ENCODE data around the gene PARD3. TPM values are rescaled to one million over a fixed set of nuclear protein-coding genes. Genes with fewer than 3 reads are reported as not detected.
A peak's percentile ranks its signal among the peaks of the same experiment; 100 is the strongest.

Gene PARD3
- total RNA-seq, 1 experiment from 2014 or later, result 55.3 TPM

GRCh38 chr10:34506786-34507185 lies 308.3 kb downstream of the PARD3 start:
- no peak for DNase-seq (ENCODE audit: low read depth)

- DNase-seq (ENCODE audit: low read depth), result peak; percentile 76
Measured at GRCh38 chr10:34505338-34505737, 309.8 kb downstream of the PARD3 start.

GRCh38 chr10:34504534-34504933 lies 310.6 kb downstream of the PARD3 start:
- DNase-seq (ENCODE audit: low read depth), result peak; percentile 87

- no peak for DNase-seq (ENCODE audit: low read depth)
Measured at GRCh38 chr10:34503704-34504103, 311.4 kb downstream of the PARD3 start.

GRCh38 chr10:34499612-34500279 lies 315.4 kb downstream of the PARD3 start:
- DNase-seq (ENCODE audit: low read depth), result no peak

DNA sequence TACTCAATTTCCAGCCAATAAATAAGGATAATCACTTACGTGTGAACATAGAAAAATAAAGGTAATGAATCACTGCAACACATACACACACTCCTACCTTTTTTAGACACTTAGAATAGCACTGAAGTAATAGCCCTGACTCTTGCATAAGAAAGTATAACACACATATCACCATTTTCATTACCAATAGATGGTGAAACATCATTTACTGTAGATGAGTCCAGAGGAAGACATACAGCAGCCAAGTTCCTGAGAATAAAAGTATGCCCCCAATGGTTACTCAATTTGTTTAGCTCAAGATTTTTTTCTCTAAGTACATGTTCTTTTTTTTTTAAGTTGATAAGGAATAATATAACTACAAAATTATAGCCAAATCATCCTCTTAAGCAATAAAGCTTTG lies 316.3 kb downstream of the PARD3 start:
- no peak for DNase-seq (ENCODE audit: low read depth)

DNA sequence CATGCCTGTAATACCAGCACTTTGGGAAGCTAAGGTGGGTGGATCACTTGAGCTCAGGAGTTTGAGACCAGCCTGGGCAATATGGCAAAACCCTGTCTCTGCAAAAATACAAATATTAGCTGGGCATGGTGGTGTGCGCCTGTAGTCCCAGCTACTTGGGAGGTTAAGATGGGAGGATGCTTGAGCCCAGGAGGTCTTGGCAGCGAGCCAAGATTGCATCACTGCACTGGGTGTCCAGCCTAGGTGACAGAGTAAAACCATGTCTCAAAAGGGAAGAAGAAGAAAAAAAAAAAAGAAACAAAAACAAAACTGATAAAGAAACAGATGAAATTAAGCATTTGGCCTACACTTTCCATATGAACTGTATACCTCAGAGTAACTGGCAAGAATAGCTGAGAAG lies 319.2 kb downstream of the PARD3 start:
- peak; percentile 14 for DNase-seq (ENCODE audit: low read depth)

DNA sequence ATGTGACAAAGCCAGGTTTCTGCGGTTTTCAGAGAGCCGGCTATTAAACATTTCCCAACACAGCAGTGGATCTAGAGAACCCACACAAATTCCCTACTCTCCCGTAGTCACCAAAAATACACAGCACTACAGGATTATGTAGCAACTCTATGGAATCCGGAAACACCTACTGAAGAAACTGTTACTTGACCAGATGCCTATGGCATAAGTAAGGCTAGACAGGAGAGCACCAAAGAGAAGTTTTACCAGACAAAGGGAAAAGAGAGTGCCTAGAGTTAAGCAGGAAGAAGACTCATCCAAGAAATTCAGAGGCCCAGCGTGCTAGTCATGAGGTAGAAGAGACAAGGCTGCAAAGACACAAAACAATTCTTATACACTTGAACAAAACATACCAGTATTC lies 321.1 kb downstream of the PARD3 start:
- DNase-seq (ENCODE audit: low read depth), result peak; percentile 92

GRCh38 chr10:34492081-34492480 lies 323.0 kb downstream of the PARD3 start:
- DNase-seq (ENCODE audit: low read depth), result no peak

DNA sequence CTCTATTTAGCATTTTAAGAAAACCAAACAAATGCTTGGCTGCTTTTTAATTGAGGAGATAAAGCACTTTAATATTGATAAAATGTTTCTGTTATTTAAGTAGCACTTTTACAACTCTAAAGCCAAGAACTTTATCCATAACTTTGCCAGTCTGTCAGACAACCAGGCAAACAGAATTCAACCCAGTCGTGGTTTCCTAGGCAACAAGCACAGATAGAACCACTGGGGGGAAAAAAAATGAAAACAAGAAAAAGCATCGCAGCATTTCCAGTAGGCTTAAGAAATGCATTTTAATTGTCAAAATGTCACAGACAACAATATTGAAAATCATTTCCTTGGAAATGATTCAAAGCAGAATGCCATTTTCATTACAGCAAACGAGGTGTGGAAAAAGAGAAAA lies 323.4 kb downstream of the PARD3 start:
- DNase-seq (ENCODE audit: low read depth), result no peak

DNA sequence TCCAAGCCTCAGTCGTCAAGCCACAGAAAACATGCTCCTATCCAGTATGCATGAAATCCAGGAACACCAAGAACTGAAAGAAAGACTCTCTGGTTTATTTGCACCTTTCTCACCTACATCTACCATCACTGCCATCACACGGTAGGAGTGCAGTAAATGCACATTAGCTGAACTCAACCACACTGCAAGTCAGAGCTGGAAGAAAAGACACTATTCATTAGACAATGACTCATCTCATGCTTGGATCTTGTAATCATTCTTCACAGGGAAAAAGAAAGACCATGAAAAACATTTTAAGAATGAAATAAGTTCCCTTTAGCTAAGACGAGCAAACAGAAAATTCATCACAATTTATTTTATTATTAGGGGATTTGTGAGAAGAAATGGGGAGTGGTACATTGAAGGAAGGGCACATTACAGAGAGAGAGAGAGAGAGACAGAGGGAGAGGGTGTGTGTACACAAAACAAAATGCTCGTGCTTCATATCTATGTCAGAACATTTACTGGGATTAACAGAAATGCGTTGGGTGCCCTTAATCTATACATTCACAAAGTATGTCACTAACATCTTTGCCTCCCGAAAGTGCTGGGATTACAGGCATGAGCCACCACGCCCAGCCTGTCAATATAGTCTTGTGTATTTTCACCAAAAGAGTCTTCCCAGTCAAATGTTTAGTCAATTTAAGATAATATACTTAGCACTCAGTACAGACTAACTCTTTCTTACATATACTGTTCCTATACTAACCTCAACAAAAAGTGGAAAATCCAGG lies 324.9 kb downstream of the PARD3 start:
- DNase-seq (ENCODE audit: low read depth), result peak; percentile 81

- DNase-seq (ENCODE audit: low read depth), result no peak
Measured at GRCh38 chr10:34489411-34489810, 325.7 kb downstream of the PARD3 start.

GRCh38 chr10:34488476-34489130 lies 326.5 kb downstream of the PARD3 start:
- no peak for DNase-seq (ENCODE audit: low read depth)

GRCh38 chr10:34486008-34486407 lies 329.1 kb downstream of the PARD3 start:
- DNase-seq (ENCODE audit: low read depth), result no peak

GRCh38 chr10:34484164-34484563 lies 330.9 kb downstream of the PARD3 start:
- no peak for DNase-seq (ENCODE audit: low read depth)

GRCh38 chr10:34480345-34480744 lies 334.8 kb downstream of the PARD3 start:
- DNase-seq (ENCODE audit: low read depth), result no peak

GRCh38 chr10:34479520-34480179 lies 335.4 kb downstream of the PARD3 start:
- no peak for DNase-seq (ENCODE audit: low read depth)

DNA sequence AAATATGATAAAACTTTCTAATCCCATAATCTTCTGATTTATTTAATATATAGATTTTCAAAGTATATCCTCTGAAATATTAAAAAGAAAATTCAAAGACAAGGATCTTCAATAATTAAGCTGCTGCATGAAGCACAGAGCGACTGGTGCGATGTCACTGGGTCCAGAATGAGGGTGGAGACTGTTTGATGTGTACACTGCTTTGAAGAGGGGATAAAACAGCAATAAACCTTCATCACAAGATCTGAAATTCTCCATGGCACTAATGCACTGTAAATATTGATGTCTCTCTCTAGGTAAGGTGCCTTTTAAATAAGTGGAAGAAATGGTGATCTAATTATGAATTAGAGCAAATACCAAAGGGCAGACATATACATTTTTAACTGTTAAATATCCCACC lies 337.8 kb downstream of the PARD3 start:
- DNase-seq (ENCODE audit: low read depth), result no peak

DNA sequence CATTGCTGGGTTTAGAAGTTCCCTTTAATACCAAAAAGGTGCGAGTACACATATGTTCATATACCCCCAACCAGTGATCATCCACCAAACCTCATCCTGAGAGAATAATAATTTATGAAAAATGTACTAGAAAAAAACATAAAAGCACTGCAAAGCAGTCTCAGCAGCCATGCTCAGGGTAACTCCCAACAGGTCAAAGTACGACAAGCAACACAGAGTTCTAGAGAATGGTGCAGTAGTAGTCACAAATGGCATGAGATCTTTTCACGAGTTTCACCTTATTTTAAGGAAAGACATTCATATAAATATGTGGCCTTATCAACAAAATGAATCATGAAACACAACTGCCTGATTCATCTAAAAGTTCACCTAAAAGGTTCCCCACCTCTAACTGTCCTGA lies 338.5 kb downstream of the PARD3 start:
- no peak for DNase-seq (ENCODE audit: low read depth)

- DNase-seq (ENCODE audit: low read depth), result no peak
Measured at GRCh38 chr10:34475786-34476185, 339.3 kb downstream of the PARD3 start.

DNA sequence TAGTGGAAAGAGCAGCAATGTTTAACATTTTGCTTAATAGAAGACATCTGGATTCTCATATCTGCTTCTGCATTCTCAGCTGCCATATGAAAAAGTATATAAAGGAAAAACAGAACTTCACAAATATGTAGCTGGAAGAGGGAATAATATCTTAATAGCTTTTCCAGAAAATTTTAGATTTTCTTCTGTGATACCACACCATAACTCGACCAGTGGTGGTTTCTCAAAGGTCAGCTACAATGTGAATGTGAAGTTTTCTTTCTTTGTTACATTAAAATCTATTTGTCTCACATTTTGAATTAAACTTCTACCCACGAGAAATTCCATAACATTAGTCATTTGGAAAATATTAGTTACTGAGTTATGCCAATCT lies 339.8 kb downstream of the PARD3 start:
- no peak for DNase-seq (ENCODE audit: low read depth)

Data from HT1080 (cell line).